ENCODE measurements around the gene MFN2.
A peak's percentile ranks its signal among the peaks of the same experiment; 100 is the strongest.

The MFN2 gene

DNA sequence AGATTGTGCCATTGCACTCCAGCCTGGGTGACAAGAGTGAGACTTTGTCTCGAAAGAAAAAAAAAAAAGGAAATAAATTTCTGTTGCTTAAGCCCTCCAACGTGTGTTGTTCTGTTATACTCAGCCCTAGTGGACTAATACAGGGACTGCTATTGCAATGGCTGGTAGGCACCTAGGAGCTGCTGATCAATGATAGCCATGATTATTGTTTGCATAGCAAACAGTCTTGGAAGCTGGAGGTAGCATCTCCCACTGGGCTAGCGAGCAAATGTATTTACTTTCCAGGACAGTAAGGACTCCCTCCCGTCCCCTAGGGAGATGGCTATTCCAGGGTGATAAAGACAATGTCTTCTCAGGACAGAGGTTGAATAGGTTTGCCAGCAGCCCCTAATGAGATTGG is 69.4 kb downstream of the MFN2 start:
- DNase-seq (ENCODE audit: extremely low spot score): no peak
- CTCF ChIA-PET: interaction anchor here (0.6 to 0.9 kb wide), 3 partner anchors 18 to 248 kb away, joined by 3 read pairs; no protein-coding TSS in a partner anchor
- POLR2A ChIA-PET: no interaction called here
- TF ChIP-seq CTBP1 (IDR thresholded peaks at IDR 0.05; ENCODE audit: borderline replicate concordance) (no peak), ZNF384 (IDR thresholded peaks at IDR 0.05) (0 out of 2 replicates have a peak, but pooled peaks have one; percentile 12)

DNA sequence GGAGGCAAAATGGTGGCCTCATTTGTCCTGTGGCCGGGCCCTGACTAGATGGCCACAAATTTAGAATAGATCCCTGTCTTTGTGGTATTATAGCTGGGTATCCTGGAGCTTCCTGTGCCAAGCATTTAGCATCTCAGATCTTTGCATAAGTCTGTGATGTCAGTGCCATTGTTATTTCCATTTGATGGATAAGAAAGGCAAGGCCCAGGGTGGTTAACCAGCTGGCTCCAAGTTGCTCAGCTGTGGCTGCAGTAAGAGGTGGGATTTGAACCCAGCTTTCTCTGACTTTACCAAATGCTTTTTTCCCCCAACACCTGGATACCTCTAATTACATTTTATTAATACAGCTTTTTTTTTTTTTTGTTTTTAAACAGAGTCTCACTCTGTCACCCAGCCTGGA is 71.1 kb downstream of the MFN2 start:
- TF ChIP-seq FOXM1 (IDR thresholded peaks at IDR 0.05; ENCODE audit: borderline replicate concordance) (no peak), ELF4 (IDR thresholded peaks at IDR 0.05) (no peak), LEF1 (IDR thresholded peaks at IDR 0.05; ENCODE audit: borderline replicate concordance) (no peak), FOXA1 (IDR thresholded peaks at IDR 0.05) (no peak), SP1 (IDR thresholded peaks at IDR 0.05) (no peak), ARNT (IDR thresholded peaks at IDR 0.05) (no peak), SUZ12 (IDR thresholded peaks at IDR 0.05) (no peak), BHLHE40 (IDR thresholded peaks at IDR 0.05; ENCODE audit: borderline replicate concordance) (no peak), FOXK2 (IDR thresholded peaks at IDR 0.05) (no peak), NFRKB (IDR thresholded peaks at IDR 0.05) (no peak), L3MBTL2 (conservative IDR thresholded peaks at IDR 0.05) (no peak)

DNA sequence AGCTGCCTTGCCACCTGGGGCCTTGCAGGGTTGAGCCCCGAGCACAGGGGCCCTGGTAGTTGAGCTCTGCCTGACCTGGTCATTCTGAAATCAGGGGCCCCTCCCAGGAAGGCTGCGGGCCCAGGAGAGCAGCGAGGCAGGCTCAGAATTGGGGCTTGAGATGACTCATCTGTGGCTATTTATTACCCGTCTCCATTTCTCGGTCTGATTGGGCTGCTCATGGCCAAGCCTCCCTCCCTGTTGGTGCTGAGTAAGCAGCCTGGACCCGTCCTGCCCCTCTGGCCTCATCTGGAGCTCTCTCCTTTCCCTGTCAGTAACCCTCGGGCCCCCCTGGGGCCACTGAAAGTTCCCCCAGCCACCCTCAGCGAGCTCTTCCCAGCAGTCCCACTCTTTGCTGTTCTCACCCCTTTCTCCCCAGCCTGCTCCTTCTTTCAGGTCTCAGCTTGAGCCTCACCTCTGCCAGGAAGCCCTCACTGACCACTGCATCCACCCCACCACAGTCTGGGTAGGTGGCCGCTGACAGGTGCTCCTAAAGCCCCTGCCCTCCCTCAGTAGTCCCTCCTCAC is 71.8 kb downstream of the MFN2 start:
- TF ChIP-seq FOXM1 (IDR thresholded peaks at IDR 0.05; ENCODE audit: borderline replicate concordance): no peak
- DNase-seq (ENCODE audit: extremely low spot score): peak; percentile 45
- ChIA-PET CTCF (interaction anchor here (0.7 kb wide), 1 partner anchor 68 kb away, joined by 3 read pairs; no protein-coding TSS in a partner anchor), POLR2A (interaction anchor here (0.8 to 1.3 kb wide), 4 partner anchors 33 to 144 kb away, joined by 3 to 7 read pairs (median 4); partner anchors contain the start of genes MFN2 and MIIP)

More for the DNA sequence above, 71.1 kb downstream of the MFN2 start:
- no peak for DNase-seq (ENCODE audit: extremely low spot score)
- POLR2A ChIA-PET: interaction anchor here (0.7 to 1.3 kb wide), 5 partner anchors 25 to 143 kb away, joined by 3 to 7 read pairs (median 3); partner anchors contain the start of genes MFN2 and MIIP
- CTCF ChIA-PET: interaction anchor here (0.6 to 0.7 kb wide), 2 partner anchors 81 to 114 kb away, joined by 3 to 4 read pairs; no protein-coding TSS in a partner anchor

DNA sequence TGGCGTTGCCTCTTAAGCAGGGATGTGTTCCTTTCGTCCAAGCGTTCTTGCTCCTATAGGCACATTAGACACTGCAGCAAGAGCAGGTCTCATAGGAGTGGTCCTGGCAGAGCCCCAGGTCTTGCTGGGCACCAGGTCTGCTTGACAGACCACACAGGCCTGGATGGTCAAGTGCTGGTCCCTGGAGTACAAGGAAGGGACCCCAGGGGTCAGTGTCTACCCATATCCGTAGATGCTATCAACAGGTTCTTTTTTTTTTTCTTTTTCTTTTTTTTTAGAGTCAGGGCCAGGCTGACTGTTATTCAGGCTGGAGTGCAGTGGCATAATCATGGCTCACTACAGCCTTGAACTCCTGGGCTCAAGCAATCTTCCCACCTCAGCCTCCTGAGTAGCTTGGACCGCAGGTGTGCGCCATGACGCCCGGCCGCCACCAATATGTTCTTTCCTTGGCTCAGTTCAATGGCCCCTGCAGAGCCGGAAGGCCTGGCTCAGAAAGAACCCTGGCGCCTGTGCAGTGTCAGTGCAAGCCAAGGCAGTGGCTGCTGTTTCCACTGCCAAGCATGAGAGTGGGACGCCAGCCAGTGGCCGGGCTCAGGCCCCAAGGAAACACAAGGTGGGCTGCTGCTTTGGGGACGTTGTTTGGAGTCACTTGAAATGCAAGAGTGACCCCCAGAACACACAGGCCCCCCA is 72.9 kb downstream of the MFN2 start:
- DNase-seq (ENCODE audit: extremely low spot score): no peak
- CTCF ChIA-PET: no interaction called here
- TF ChIP-seq FOXA1 (IDR thresholded peaks at IDR 0.05): no peak
- TF ChIP-seq HDGF (IDR thresholded peaks at IDR 0.05; ENCODE audit: borderline replicate concordance): no peak
- no peak for TF ChIP-seq FOXK2 (IDR thresholded peaks at IDR 0.05)
- TF ChIP-seq LEF1 (IDR thresholded peaks at IDR 0.05; ENCODE audit: borderline replicate concordance): no peak
- no peak for TF ChIP-seq SP1 (IDR thresholded peaks at IDR 0.05)
- no peak for TF ChIP-seq FOXM1 (IDR thresholded peaks at IDR 0.05; ENCODE audit: borderline replicate concordance)
- TF ChIP-seq, protein P1, sequence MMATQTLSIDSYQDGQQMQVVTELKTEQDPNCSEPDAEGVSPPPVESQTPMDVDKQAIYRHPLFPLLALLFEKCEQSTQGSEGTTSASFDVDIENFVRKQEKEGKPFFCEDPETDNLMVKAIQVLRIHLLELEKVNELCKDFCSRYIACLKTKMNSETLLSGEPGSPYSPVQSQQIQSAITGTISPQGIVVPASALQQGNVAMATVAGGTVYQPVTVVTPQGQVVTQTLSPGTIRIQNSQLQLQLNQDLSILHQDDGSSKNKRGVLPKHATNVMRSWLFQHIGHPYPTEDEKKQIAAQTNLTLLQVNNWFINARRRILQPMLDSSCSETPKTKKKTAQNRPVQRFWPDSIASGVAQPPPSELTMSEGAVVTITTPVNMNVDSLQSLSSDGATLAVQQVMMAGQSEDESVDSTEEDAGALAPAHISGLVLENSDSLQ (IDR thresholded peaks at IDR 0.05): no peak
- no peak for TF ChIP-seq NFRKB (IDR thresholded peaks at IDR 0.05)
- TF ChIP-seq SUZ12 (IDR thresholded peaks at IDR 0.05): no peak
- no peak for TF ChIP-seq L3MBTL2 (conservative IDR thresholded peaks at IDR 0.05)
- no peak for TF ChIP-seq ELF4 (IDR thresholded peaks at IDR 0.05)
- no peak for TF ChIP-seq CTBP1 (IDR thresholded peaks at IDR 0.05; ENCODE audit: borderline replicate concordance)
- TF ChIP-seq ZNF384 (IDR thresholded peaks at IDR 0.05): no peak
- no peak for TF ChIP-seq TARDBP (IDR thresholded peaks at IDR 0.05)
- TF ChIP-seq ARNT (IDR thresholded peaks at IDR 0.05): no peak
- TF ChIP-seq BHLHE40 (IDR thresholded peaks at IDR 0.05; ENCODE audit: borderline replicate concordance): no peak
- POLR2A ChIA-PET: no interaction called here

DNA sequence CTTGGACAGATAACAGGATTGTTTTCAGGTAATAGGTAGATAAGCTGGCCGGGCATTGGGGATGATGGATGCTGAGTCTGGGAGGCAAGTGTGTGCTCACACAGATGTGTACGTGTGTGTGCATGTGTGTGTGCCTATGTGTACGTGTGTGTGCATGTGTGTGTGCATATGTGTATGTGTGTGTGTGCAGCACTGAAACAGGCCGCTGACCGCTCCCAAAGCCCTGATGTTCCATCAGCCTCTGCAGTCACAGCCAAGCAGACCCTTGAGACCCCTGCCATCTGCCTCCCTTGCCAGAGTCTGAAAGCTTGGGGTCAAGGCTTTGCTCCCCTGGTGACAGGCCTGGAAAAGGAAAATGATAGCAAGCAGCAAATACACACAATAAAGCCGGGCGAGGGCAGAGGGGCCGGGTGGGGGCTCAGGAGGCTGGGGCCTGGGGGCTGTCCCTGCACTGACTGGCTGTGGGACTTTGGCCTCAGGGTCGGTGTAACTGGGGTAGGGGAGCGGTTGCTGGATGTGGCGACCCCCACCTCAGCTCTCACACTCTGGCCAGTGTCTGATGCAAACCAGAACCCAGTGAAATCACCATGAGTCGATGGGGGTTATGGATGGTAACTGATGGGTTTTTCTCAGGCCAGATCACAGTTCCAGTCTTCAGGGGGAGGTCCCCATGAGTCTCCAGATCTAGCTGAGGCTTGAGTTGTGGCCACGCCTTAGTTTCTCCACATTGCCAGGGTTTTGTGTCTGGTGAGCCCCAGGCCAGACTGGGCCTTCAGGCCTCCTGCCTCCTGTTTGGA is 73.7 kb downstream of the MFN2 start:
- ChIA-PET POLR2A (no interaction called here), CTCF (no interaction called here)
- TF ChIP-seq SP1 (IDR thresholded peaks at IDR 0.05) (no peak), ARNT (IDR thresholded peaks at IDR 0.05) (no peak), FOXA1 (IDR thresholded peaks at IDR 0.05) (no peak), HDGF (IDR thresholded peaks at IDR 0.05; ENCODE audit: borderline replicate concordance) (no peak), TARDBP (IDR thresholded peaks at IDR 0.05) (no peak), FOXK2 (IDR thresholded peaks at IDR 0.05) (no peak), CTBP1 (IDR thresholded peaks at IDR 0.05; ENCODE audit: borderline replicate concordance) (no peak), FOXM1 (IDR thresholded peaks at IDR 0.05; ENCODE audit: borderline replicate concordance) (no peak), ZNF384 (IDR thresholded peaks at IDR 0.05) (no peak), L3MBTL2 (conservative IDR thresholded peaks at IDR 0.05) (no peak), NFRKB (IDR thresholded peaks at IDR 0.05) (no peak), SUZ12 (IDR thresholded peaks at IDR 0.05) (no peak), BHLHE40 (IDR thresholded peaks at IDR 0.05; ENCODE audit: borderline replicate concordance) (no peak), LEF1 (IDR thresholded peaks at IDR 0.05; ENCODE audit: borderline replicate concordance) (no peak), ELF4 (IDR thresholded peaks at IDR 0.05) (no peak)
- TF ChIP-seq, protein P1 (IDR thresholded peaks at IDR 0.05): no peak
- no peak for DNase-seq (ENCODE audit: extremely low spot score)

DNA sequence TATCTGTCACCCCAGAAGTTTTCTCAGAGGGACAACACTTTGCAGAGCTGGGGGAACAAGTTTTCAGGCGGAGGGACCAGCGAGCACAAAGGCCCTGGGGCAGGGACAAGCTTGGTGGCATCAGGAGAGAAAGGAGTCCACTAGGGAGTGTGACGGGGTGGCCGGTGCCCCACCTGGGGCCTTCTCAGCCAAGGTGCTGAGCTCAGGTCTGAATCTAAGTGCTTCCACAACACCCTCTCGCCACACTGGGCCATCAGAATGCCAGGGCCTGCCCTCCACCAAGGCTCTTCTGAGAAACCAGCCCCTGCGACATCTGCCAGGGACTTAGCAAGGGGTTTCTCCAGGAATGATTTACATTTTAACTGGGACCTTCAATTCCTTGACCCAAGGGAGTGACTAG is 75.0 kb downstream of the MFN2 start:
- ChIA-PET POLR2A (interaction anchor here (0.8 kb wide), 1 partner anchor 36 kb away, joined by 3 read pairs; the partner anchor contains the start of gene MIIP), CTCF (no interaction called here)
- no peak for DNase-seq (ENCODE audit: extremely low spot score)
- no peak for TF ChIP-seq LEF1 (IDR thresholded peaks at IDR 0.05; ENCODE audit: borderline replicate concordance)
- TF ChIP-seq HDGF (IDR thresholded peaks at IDR 0.05; ENCODE audit: borderline replicate concordance): no peak
- TF ChIP-seq SP1 (IDR thresholded peaks at IDR 0.05): no peak
- TF ChIP-seq FOXM1 (IDR thresholded peaks at IDR 0.05; ENCODE audit: borderline replicate concordance): no peak
- no peak for TF ChIP-seq FOXK2 (IDR thresholded peaks at IDR 0.05)
